GM21381 (cell line): Measurements from ENCODE around the gene TCAIM.

Source experiments
- ATAC-seq: cut with Tn5 transposase; IDR thresholded peaks from one replicate; pipeline ENCODE4 v1.9.1; 2021; ENCODE audit warnings: mild to moderate bottlenecking, moderate library complexity; ENCODE audit not compliant: unreplicated experiment

TCAIM gene

GRCh38 chr3:44338010-44338827 lies at the start of gene TCAIM:
Gene TCAIM, plus strand, starts transcription at chr3:44338766. Its CDS starts 16,017 bp downstream, at chr3:44354783.
- peak; percentile 93 for ATAC-seq

- no peak for ATAC-seq
Observed at GRCh38 chr3:44289882-44290462, 48.6 kb upstream of the TCAIM start.

GRCh38 chr3:44292276-44292675 lies 46.3 kb upstream of the TCAIM start:
- ATAC-seq = no peak

- ATAC-seq = no peak
Observed at GRCh38 chr3:44292947-44293346, 45.6 kb upstream of the TCAIM start.

- ATAC-seq = no peak
Observed at GRCh38 chr3:44297255-44297654, 41.3 kb upstream of the TCAIM start.

- ATAC-seq = no peak
Observed at GRCh38 chr3:44301746-44302145, 36.8 kb upstream of the TCAIM start.

GRCh38 chr3:44309500-44309899 lies 29.1 kb upstream of the TCAIM start:
- ATAC-seq = no peak

- no peak for ATAC-seq
Observed at GRCh38 chr3:44318891-44319311, 19.7 kb upstream of the TCAIM start.

GRCh38 chr3:44321335-44321734 lies 17.2 kb upstream of the TCAIM start:
- ATAC-seq = no peak

- ATAC-seq = no peak
Observed at GRCh38 chr3:44323341-44323955, 15.1 kb upstream of the TCAIM start.

- ATAC-seq = no peak
Observed at GRCh38 chr3:44324584-44324983, 14.0 kb upstream of the TCAIM start.

GRCh38 chr3:44326019-44326418 lies 12.5 kb upstream of the TCAIM start:
- ATAC-seq = no peak

GRCh38 chr3:44326515-44326914 lies 12.1 kb upstream of the TCAIM start:
- no peak for ATAC-seq

- ATAC-seq = no peak
Observed at GRCh38 chr3:44329946-44330345, 8.6 kb upstream of the TCAIM start.

GRCh38 chr3:44330444-44330843 lies 8.1 kb upstream of the TCAIM start:
- no peak for ATAC-seq

GRCh38 chr3:44334326-44334725 lies 4.2 kb upstream of the TCAIM start:
- ATAC-seq = no peak

- no peak for ATAC-seq
Observed at GRCh38 chr3:44337248-44337785, 1.2 kb upstream of the TCAIM start.

- ATAC-seq = no peak
Observed at GRCh38 chr3:44338828-44339127, 212 bp downstream of the TCAIM start.

GRCh38 chr3:44339181-44340057 lies 853 bp downstream of the TCAIM start:
- no peak for ATAC-seq

GRCh38 chr3:44340058-44340395 lies 1.5 kb downstream of the TCAIM start:
- ATAC-seq = no peak

GRCh38 chr3:44342176-44342790 lies 3.7 kb downstream of the TCAIM start:
- ATAC-seq = no peak
